Right lobe of liver (tissue), 6 donors: ENCODE data around the gene MOGAT1. TPM values are rescaled to one million over a fixed set of nuclear protein-coding genes. Genes with fewer than 3 reads are reported as not detected.
A peak's percentile ranks its signal among the peaks of the same experiment; 100 is the strongest.

Source experiments
- ATAC-seq, 4 donors: fragments of 200-7000 bp; cut with Tn5 transposase; one replicate each; pipeline ENCODE4 v1.9.1; 2020; ENCODE audit warnings: mild to moderate bottlenecking in 4 of 4, moderate library complexity in 4 of 4
- DNase-seq, 3 donors: peaks; one replicate each; pipeline ENCODE4 v3.0.0-alpha.2; 2020
- H3K27ac ChIP-seq, 3 donors: fragments of 200-600 bp; one replicate each; pipeline ENCODE4 v1.8.0; 2022
- H3K27me3 ChIP-seq, 2 donors: fragments of 200-600 bp; one replicate each; pipeline ENCODE4 v1.8.0; 2022
- H3K36me3 ChIP-seq, 4 donors: fragments of 200-600 bp; sonication (generic) in 1 of 4; one replicate each; pipeline versions ENCODE4 v1.5.1 to v1.8.0; 2017 to 2022; ENCODE audit warnings: control low read depth in 1 of 4
- H3K4me1 ChIP-seq, 4 donors: fragments of 200-600 bp; sonication (generic) in 1 of 4; one replicate each; pipeline versions ENCODE4 v1.5.1 to v1.8.0; 2017 to 2022; ENCODE audit warnings: control low read depth in 1 of 4
- H3K4me3 ChIP-seq, 3 donors: fragments of 200-600 bp; one replicate each; pipeline ENCODE4 v1.8.0; 2022
- H3K9me3 ChIP-seq, 4 donors: fragments of 200-600 bp; sonication (generic) in 1 of 4; one replicate each; pipeline versions ENCODE4 v1.5.1 to v1.8.0; 2017 to 2022; ENCODE audit warnings: control low read depth in 1 of 4
- POLR2A ChIP-seq: fragments of 450-650 bp; IDR thresholded peaks from one replicate; pipeline ENCODE4 v1.6.1; 2017; ENCODE audit warnings: antibody characterized with exemption, mild to moderate bottlenecking
- WGBS: methylation state at CpG from one replicate; pipeline ENCODE4 v1.1.6; 2018; ENCODE audit warnings: low coverage, low lambda C conversion rate; ENCODE audit not compliant: insufficient coverage; ENCODE audit errors: missing lambda C conversion rate; 5-methylcytosine and 5-hydroxymethylcytosine counted together
- intact Hi-C, 2 donors: fragments of 100-400 bp; cut with DNase I; formaldehyde crosslinking; loops; one replicate each; pipeline versions ENCODE4 v1.11.2 to v1.14.1; 2022
- total RNA-seq, 6 experiments: library from RNA; depleted of rRNA in 2 of 6; stranded (reverse); fragments of >200 nt in 2 of 6; fragmentation: NEBNext Ultra II Directional in 3 of 6; extraction: Animal tissue kit (Norgen Biotek cat#: 25700) in 3 of 6; gene quantifications; one replicate each; pipeline versions ENCODE4 v1.1.0 to v1.2.4, GENCODE V29; 2016 to 2023
- TF ChIP-seq, protein P1 (sequence below), 4 donors: fragments of 200-600 bp in 3 of 4; fragments of 450-650 bp in 1 of 4; IDR thresholded peaks; one replicate each; pipeline versions ENCODE4 v1.5.1 to v1.8.0; 2016 to 2022; ENCODE audit warnings: antibody characterized with exemption in 4 of 4, mild to moderate bottlenecking in 2 of 4
- donor health status: DM: no; HTN: yes; CAD: no.
- donor health status: DM: no; HTN: no; CAD: no.
- donor health status: DM: no; HTN: no; CAD: no.
- donor health status: DM: no; HTN: yes; CAD: no.
- donor health status: DM: no; HTN: yes; CAD: no.

The MOGAT1 gene
- total RNA-seq, 6 experiments from 2014 or later: 0.50 to 8.1 (median 3.4) TPM

DNA sequence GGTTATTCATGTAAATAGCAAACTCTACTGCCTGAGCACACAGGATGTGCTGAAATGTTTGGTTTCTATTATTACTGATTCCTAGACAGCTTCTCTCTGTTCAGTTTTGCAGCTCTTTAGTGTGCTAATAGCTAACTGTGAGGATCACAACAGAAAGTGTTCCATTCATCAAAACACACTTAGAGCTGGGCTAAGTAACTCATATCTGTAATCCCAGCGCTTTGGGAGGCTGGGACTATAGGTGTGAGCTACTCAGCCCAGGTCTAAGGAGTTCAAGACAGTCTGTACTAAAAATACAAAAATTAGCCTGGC, 63.2 kb downstream of the MOGAT1 start:
- 92% methylated on average over 1 of the region's 1 CpG for WGBS
- Histone ChIP-seq H3K4me3 (no peak overlapping the region), H3K27me3 (no peaks in the 10 kb centered on the region), H3K9me3 (no peaks in the 10 kb centered on the region), H3K27ac (no peak overlapping the region), H3K36me3 (no peaks in the 10 kb centered on the region), H3K4me1 (no peaks in the 10 kb centered on the region)
- TF ChIP-seq POLR2A: no peak
- TF ChIP-seq, protein P1, sequence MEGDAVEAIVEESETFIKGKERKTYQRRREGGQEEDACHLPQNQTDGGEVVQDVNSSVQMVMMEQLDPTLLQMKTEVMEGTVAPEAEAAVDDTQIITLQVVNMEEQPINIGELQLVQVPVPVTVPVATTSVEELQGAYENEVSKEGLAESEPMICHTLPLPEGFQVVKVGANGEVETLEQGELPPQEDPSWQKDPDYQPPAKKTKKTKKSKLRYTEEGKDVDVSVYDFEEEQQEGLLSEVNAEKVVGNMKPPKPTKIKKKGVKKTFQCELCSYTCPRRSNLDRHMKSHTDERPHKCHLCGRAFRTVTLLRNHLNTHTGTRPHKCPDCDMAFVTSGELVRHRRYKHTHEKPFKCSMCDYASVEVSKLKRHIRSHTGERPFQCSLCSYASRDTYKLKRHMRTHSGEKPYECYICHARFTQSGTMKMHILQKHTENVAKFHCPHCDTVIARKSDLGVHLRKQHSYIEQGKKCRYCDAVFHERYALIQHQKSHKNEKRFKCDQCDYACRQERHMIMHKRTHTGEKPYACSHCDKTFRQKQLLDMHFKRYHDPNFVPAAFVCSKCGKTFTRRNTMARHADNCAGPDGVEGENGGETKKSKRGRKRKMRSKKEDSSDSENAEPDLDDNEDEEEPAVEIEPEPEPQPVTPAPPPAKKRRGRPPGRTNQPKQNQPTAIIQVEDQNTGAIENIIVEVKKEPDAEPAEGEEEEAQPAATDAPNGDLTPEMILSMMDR (IDR thresholded peaks at IDR 0.05): no peak
- DNase-seq: no peak
- intact Hi-C loops: no loop called here
- ATAC-seq: no peak

DNA sequence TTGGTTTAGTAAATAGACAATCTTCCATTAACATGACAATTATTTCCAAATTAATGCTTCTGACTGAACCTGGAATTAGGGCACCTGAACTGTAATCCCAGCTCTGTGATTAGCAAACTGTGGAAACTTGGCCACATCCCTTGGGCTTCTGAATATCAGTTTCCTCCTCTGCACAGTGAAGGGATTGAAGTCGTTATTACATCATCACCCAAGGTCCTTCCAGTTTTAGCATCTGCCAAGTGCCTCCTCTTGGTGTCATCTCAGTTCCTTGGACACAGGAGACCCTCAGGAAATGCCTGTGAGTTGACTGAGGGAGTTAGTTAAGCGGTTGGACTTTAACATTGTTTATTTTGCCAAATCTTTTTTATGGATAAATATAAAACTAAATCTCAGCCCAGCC, 64.8 kb downstream of the MOGAT1 start:
- Histone ChIP-seq H3K4me1 (peaks cover 0 to 6% (median 0%) of the 10 kb centered on the region in 4 donors), H3K4me3 (no peak overlapping the region), H3K27ac (no peak overlapping the region), H3K27me3 (no peaks in the 10 kb centered on the region), H3K9me3 (no peaks in the 10 kb centered on the region), H3K36me3 (no peaks in the 10 kb centered on the region)
- DNase-seq (no peak), ATAC-seq (peak in 2 of 4 donors; percentile 17 to 23)
- 70% methylated on average over 2 of the region's 2 CpGs for WGBS
- intact Hi-C loops: no loop called here
- no peak for TF ChIP-seq POLR2A
- TF ChIP-seq, protein P1 (IDR thresholded peaks at IDR 0.05): no peak

- H3K4me1 ChIP-seq: peaks cover 0 to 10% (median 0%) of the 10 kb centered on the region in 4 donors
- no peak for DNase-seq
These were observed 65.5 kb downstream of the MOGAT1 start for GRCh38 chr2:222736924-222737323.

GRCh38 chr2:222738312-222738711, 66.9 kb downstream of the MOGAT1 start:
- H3K9me3 ChIP-seq: no peaks in the 10 kb centered on the region
- no peak overlapping the region for H3K27ac ChIP-seq
- no peak overlapping the region for H3K4me3 ChIP-seq
- no peak for TF ChIP-seq POLR2A
- TF ChIP-seq, protein P1 (IDR thresholded peaks at IDR 0.05): no peak
- no peaks in the 10 kb centered on the region for H3K36me3 ChIP-seq
- no peaks in the 10 kb centered on the region for H3K27me3 ChIP-seq
- intact Hi-C loops: no loop called here
- WGBS: 96% methylated on average over 5 of the region's 5 CpGs
- ATAC-seq: no peak
- DNase-seq: no peak
- peaks cover 0 to 10% (median 0%) of the 10 kb centered on the region in 4 donors for H3K4me1 ChIP-seq

More at GRCh38 chr2:222736924-222737323, 65.5 kb downstream of the MOGAT1 start:
- Histone ChIP-seq H3K27ac (no peak overlapping the region), H3K27me3 (no peaks in the 10 kb centered on the region), H3K9me3 (no peaks in the 10 kb centered on the region), H3K4me3 (no peak overlapping the region), H3K36me3 (no peaks in the 10 kb centered on the region)
- WGBS: 76% methylated on average over 6 of the region's 6 CpGs
- no peak for ATAC-seq
- intact Hi-C loops: no loop called here
- TF ChIP-seq, protein P1 (IDR thresholded peaks at IDR 0.05): no peak
- no peak for TF ChIP-seq POLR2A

GRCh38 chr2:222738809-222739208, 67.4 kb downstream of the MOGAT1 start:
- H3K27ac ChIP-seq: no peak overlapping the region
- no peak for TF ChIP-seq POLR2A
- TF ChIP-seq, protein P1 (IDR thresholded peaks at IDR 0.05): no peak
- ATAC-seq: no peak
- 74% methylated on average over 3 of the region's 3 CpGs for WGBS
- no peak for DNase-seq
- no peaks in the 10 kb centered on the region for H3K36me3 ChIP-seq
- H3K9me3 ChIP-seq: no peaks in the 10 kb centered on the region
- H3K27me3 ChIP-seq: no peaks in the 10 kb centered on the region
- H3K4me3 ChIP-seq: no peak overlapping the region
- intact Hi-C loops: no loop called here
- peaks cover 0 to 10% (median 0%) of the 10 kb centered on the region in 4 donors for H3K4me1 ChIP-seq
